GM12878 (cell line): ENCODE measurements around the gene MLEC. TPM values are rescaled to one million over a fixed set of nuclear protein-coding genes. Genes with fewer than 3 reads are reported as not detected.

Experiments
- ATAC-seq: fragments of 200-7000 bp; cut with Tn5 transposase; 3 replicates; pipeline ENCODE4 v1.9.1; 2020; ENCODE audit warnings: mild to moderate bottlenecking, moderate library complexity
- BruUV-seq: library from RNA; stranded (reverse); fragments of 400-500 nt; replicated peaks from 2 replicates; lab custom pipeline; 2021; lab: Mats Ljungman, UMichigan
- CTCF ChIA-PET: fragments of 300-600 bp; sonication (Branson Sonifier 250); formaldehyde crosslinking; extraction: SDS; loops from one replicate; lab custom pipeline; 2021; ENCODE audit warnings: inconsistent platforms; lab: Yijun Ruan, JAX
- POLR2A ChIA-PET: fragments of 350-600 bp; formaldehyde crosslinking; extraction: SDS; loops from one replicate; lab custom pipeline; 2021; ENCODE audit warnings: inconsistent platforms; lab: Charles Lee
- RAD21 ChIA-PET: fragments of 300-600 bp; sonication (Branson Sonifier 250); formaldehyde crosslinking; loops from one replicate; lab custom pipeline; 2023; ENCODE audit warnings: antibody characterized with exemption; ENCODE audit not compliant: unreplicated experiment; lab: Charles Lee
- SMC1A ChIA-PET: fragments of 300-600 bp; sonication (Branson Sonifier 250); formaldehyde crosslinking; loops from one replicate; lab custom pipeline; 2023; ENCODE audit not compliant: unreplicated experiment, uncharacterized antibody; lab: Charles Lee
- DNase-seq: peaks from one replicate; pipeline ENCODE4 v3.0.0-alpha.2; 2011; ENCODE audit warnings: low read depth, low spot score
- FAIRE-seq: peaks from 3 replicates; lab custom pipeline; 2011; peaks lifted over from hg19 to GRCh38; lab: Jason Lieb, UNC
- H2AFZ ChIP-seq: 2 replicates; pipeline ENCODE4 v1.6.0; 2011; ENCODE audit warnings: low read depth, low read length, control low read depth; ENCODE audit not compliant: control insufficient read depth
- H3K27ac ChIP-seq: 2 replicates; pipeline ENCODE4 v1.5.1; 2011; ENCODE audit warnings: control low read depth; ENCODE audit not compliant: control insufficient read depth, insufficient read depth
- H3K27me3 ChIP-seq, 2 experiments: replicated peaks in 1 of 2; 2 replicates each; pipeline versions ENCODE4 v1.6.0 to v1.6.1; 2011; ENCODE audit warnings: low read length in 1 of 2; ENCODE audit not compliant: control insufficient read depth in 2 of 2, insufficient read depth in 2 of 2
- H3K36me3 ChIP-seq, 2 experiments: 2 replicates each; pipeline ENCODE4 v1.5.1; 2011; ENCODE audit warnings: low read length in 1 of 2; ENCODE audit not compliant: control insufficient read depth in 2 of 2, insufficient read depth in 2 of 2
- H3K4me1 ChIP-seq: 2 replicates; pipeline ENCODE4 v1.6.1; 2011; ENCODE audit warnings: mild to moderate bottlenecking, low read length, moderate library complexity, mixed read lengths; ENCODE audit not compliant: control insufficient read depth, insufficient read depth
- H3K4me2 ChIP-seq: 2 replicates; pipeline ENCODE4 v1.6.0; 2011; ENCODE audit warnings: control low read depth; ENCODE audit not compliant: control insufficient read depth, insufficient read depth
- H3K4me3 ChIP-seq: fragments of 200-600 bp; sonication (generic); 2 replicates; pipeline ENCODE4 v1.5.1; 2016
- H3K79me2 ChIP-seq: 2 replicates; pipeline ENCODE4 v1.6.0; 2011; ENCODE audit warnings: low read length; ENCODE audit not compliant: control insufficient read depth, insufficient read depth
- H3K9ac ChIP-seq: 2 replicates; pipeline ENCODE4 v1.8.0; 2011; ENCODE audit warnings: low read length, control low read depth, mixed read lengths; ENCODE audit not compliant: control insufficient read depth, insufficient read depth
- H3K9me3 ChIP-seq: replicated peaks from 3 replicates; pipeline ENCODE4 v1.5.1; 2011; ENCODE audit warnings: mild to moderate bottlenecking, low read length; ENCODE audit not compliant: control insufficient read depth, insufficient read depth
- H4K20me1 ChIP-seq: 2 replicates; pipeline ENCODE4 v1.6.0; 2011; ENCODE audit not compliant: control insufficient read depth, insufficient read depth
- BHLHE40 ChIP-seq, 2 experiments: fragments of 450-650 bp in 1 of 2; IDR thresholded peaks; 2 replicates each; pipeline ENCODE4 v1.6.1; 2011 to 2017; ENCODE audit warnings: low read depth in 2 of 2, borderline replicate concordance in 1 of 2, improper control_type of control experiment in 1 of 2, low read length in 1 of 2, mild to moderate bottlenecking in 1 of 2
- CREB1 ChIP-seq: IDR thresholded peaks from 2 replicates; pipeline ENCODE4 v1.6.1; 2012; ENCODE audit warnings: low read depth, mild to moderate bottlenecking, inconsistent platforms
- DPF2 ChIP-seq: fragments of 450-650 bp; IDR thresholded peaks from 2 replicates; pipeline ENCODE4 v1.6.1; 2017; ENCODE audit warnings: mild to moderate bottlenecking
- ETV6 ChIP-seq, 2 experiments: fragments of 450-650 bp in 1 of 2; IDR thresholded peaks in 1 of 2; conservative IDR thresholded peaks in 1 of 2; 2 replicates each; pipeline ENCODE4 v1.6.1; 2014; ENCODE audit warnings: antibody characterized with exemption in 1 of 2, borderline replicate concordance in 1 of 2, low read depth in 1 of 2, mild to moderate bottlenecking in 1 of 2, moderate library complexity in 1 of 2
- GABPA ChIP-seq: IDR thresholded peaks from 2 replicates; pipeline ENCODE4 v1.6.1; 2014; ENCODE audit warnings: antibody characterized with exemption, low read depth, mild to moderate bottlenecking, inconsistent platforms
- IKZF1 ChIP-seq: fragments of 450-650 bp; conservative IDR thresholded peaks from 2 replicates; pipeline ENCODE4 v1.6.1; 2017; ENCODE audit warnings: antibody characterized with exemption, mild to moderate bottlenecking
- IKZF2 ChIP-seq, 2 experiments: fragments of 450-650 bp; IDR thresholded peaks; 2 replicates each; pipeline ENCODE4 v1.6.1; 2017; ENCODE audit warnings: mild to moderate bottlenecking in 2 of 2, moderate library complexity in 2 of 2
- MTA2 ChIP-seq: fragments of 450-650 bp; IDR thresholded peaks from 2 replicates; pipeline ENCODE4 v1.6.1; 2016; ENCODE audit warnings: low read depth, mild to moderate bottlenecking, moderate library complexity
- NBN ChIP-seq: fragments of 450-650 bp; IDR thresholded peaks from 2 replicates; pipeline ENCODE4 v1.6.1; 2016
- NFIC ChIP-seq: IDR thresholded peaks from 2 replicates; pipeline ENCODE4 v1.6.1; 2012; ENCODE audit warnings: low read depth, mild to moderate bottlenecking, inconsistent platforms, low read length, moderate library complexity
- NKRF ChIP-seq: fragments of 450-650 bp; conservative IDR thresholded peaks from 2 replicates; pipeline ENCODE4 v1.6.1; 2017; ENCODE audit warnings: mild to moderate bottlenecking, moderate library complexity
- PAX5 ChIP-seq: IDR thresholded peaks from 2 replicates; pipeline ENCODE4 v1.6.1; 2011; ENCODE audit warnings: low read depth, low read length, borderline replicate concordance
- PKNOX1 ChIP-seq: fragments of 450-650 bp; IDR thresholded peaks from 2 replicates; pipeline ENCODE4 v1.6.1; 2016; ENCODE audit warnings: mild to moderate bottlenecking
- SKIL ChIP-seq: fragments of 450-650 bp; IDR thresholded peaks from 2 replicates; pipeline ENCODE4 v1.6.1; 2017; ENCODE audit warnings: mild to moderate bottlenecking, low read depth, inconsistent platforms; ENCODE audit not compliant: poor library complexity, severe bottlenecking
- SREBF1 ChIP-seq: IDR thresholded peaks from 2 replicates; pipeline ENCODE4 v1.6.1; 2012; ENCODE audit warnings: mild to moderate bottlenecking, low read length
- ZBED1 ChIP-seq: IDR thresholded peaks from 2 replicates; pipeline ENCODE4 v1.6.1; 2016; ENCODE audit warnings: borderline replicate concordance
- WGBS: methylation state at CpG from one replicate; pipeline ENCODE4 v1.1.6; 2016; ENCODE audit warnings: low lambda C conversion rate; ENCODE audit not compliant: insufficient replicate concordance, insufficient coverage; ENCODE audit errors: missing lambda C conversion rate; 5-methylcytosine and 5-hydroxymethylcytosine counted together
- in situ Hi-C: fragments of 300-500 bp; cut with MboI; formaldehyde crosslinking; loops from 9 replicates; pipeline ENCODE4 v1.14.3; 2018; ENCODE audit warnings: mixed read lengths
- intact Hi-C: fragments of 100-400 bp; cut with micrococcal nuclease; formaldehyde crosslinking; loops from one replicate; pipeline ENCODE4 v1.14.2; 2022; ENCODE audit not compliant: unreplicated experiment
- polyA plus RNA-seq, 11 experiments: library from polyadenylated mRNA; depleted of rRNA in 4 of 11; unstranded in 6 of 11; stranded (reverse) in 5 of 11; fragments of >200 nt; fragmentation: Nextera tagmentation in 4 of 11; fragmentation: Illumina TruSeq in 1 of 11; extraction: Ambion mirVana in 4 of 11; extraction: Trizol in 1 of 11; gene quantifications; 1 replicate in 1 of 11; 2 replicates in 10 of 11; pipeline versions ENCODE4 v1.2.1 to v1.2.3, GENCODE V29; 2011 to 2016; ENCODE audit warnings: inconsistent platforms in 2 of 11, missing spikeins in 2 of 11, low read depth in 1 of 11
- total RNA-seq, 4 experiments: library from RNA; depleted of rRNA in 3 of 4; stranded (reverse); fragments of >200 nt in 3 of 4; fragmentation: Illumina TruSeq in 1 of 4; extraction: Trizol in 1 of 4; gene quantifications; 2 replicates each; pipeline versions ENCODE4 v1.2.1 to v1.2.3, GENCODE V29; 2013 to 2021

MLEC gene
- total and polyA plus RNA-seq, 10 of the 15 experiments (the other 5 are each of a cell fraction or from before 2014, with no cell fraction given) = 26.7 to 172 (median 103) TPM

DNA sequence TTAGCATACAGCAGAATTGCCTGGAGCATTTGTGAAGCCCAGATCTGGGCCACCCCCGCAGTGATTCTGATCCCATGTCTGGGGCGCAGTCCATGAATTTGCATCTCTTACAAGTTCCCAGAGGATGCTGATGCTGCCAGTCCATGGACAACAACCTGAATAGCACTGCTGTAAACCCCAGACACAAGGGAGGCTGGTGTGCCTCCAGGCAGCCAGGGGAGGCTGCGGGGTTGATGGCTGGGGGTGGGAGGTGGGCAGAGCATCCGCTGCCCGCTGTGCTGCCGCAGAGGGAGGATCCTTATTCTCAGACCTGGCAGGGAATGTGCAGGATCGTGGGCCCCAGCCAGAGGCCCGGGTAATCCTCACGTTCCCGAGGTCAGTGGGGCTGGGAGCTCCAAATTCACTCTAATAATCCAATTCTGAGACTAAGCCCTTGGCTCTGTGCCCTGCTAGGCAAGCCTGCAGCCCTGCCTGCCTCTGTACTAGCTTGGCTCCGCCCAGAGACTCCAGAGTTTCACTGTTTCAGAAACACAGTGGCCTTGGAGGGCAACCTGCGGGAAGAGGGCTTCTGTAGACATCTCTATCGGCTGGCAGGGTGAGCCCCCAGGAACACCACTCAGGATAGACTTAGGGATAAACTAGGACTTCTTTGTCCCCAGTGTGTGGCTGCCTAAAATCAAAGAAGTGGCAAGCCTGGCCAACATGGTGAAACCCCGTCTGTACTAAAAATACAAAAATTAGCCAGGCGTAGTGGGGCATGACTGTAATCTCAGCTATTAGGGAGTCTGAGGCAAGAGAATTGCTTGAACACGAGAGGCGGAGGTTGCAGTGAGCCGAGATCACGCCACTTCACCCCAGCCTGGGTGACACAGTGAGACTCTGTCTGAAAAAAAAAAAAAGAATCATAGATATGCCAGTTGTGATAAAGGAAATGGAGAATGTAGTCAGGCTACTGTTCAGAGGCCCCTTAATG, 17.8 kb upstream of the MLEC start:
- in situ Hi-C loops = no loop called here
- Histone ChIP-seq H3K36me3 (no peaks in the 10 kb centered on the region), H3K4me3 (peak overlapping the region; percentile 39), H3K9me3 (peaks cover 3% of the 10 kb centered on the region; the same call in 2 of the 3 replicates), H3K4me2 (peak overlapping the region; percentile 90), H2AFZ (peak overlapping the region; percentile 80), H4K20me1 (no peaks in the 10 kb centered on the region), H3K9ac (peak overlapping the region; percentile 46; the same call in 1 of the 2 replicates), H3K27ac (peak overlapping the region; percentile 46), H3K27me3 (no peaks in the 10 kb centered on the region), H3K79me2 (no peaks in the 10 kb centered on the region), H3K4me1 (peaks cover 37% of the 10 kb centered on the region)
- CTCF ChIA-PET = interaction anchor here (0.7 to 9.7 kb wide), 7 partner anchors 10 to 1132 kb away, joined by 3 to 184 read pairs (median 6); partner anchors contain the start of gene MLEC
- WGBS = 28% methylated on average over 19 of the region's 19 CpGs
- ATAC-seq = peak; percentile 84
- intact Hi-C loops = no loop called here
- no TSS peak for BruUV-seq
- peak; percentile 79 for DNase-seq
- no peak for FAIRE-seq
- SMC1A ChIA-PET = interaction anchor here (0.8 to 18.2 kb wide), 10 partner anchors 8 to 279 kb away, joined by 3 to 149 read pairs (median 8); partner anchors contain the start of gene MLEC
- RAD21 ChIA-PET = interaction anchor here (0.7 to 4.0 kb wide), 13 partner anchors 9 to 303 kb away, joined by 3 to 54 read pairs (median 5); partner anchors contain the start of genes MLEC, POP5 and UNC119B
- POLR2A ChIA-PET = interaction anchor here (0.7 to 5.7 kb wide), 7 partner anchors 9 to 557 kb away, joined by 4 to 57 read pairs (median 8); partner anchors contain the start of gene MLEC
- TF ChIP-seq PAX5 = peak; percentile 87
- peak; percentile 85; the same call in 1 of the 2 replicates for TF ChIP-seq SREBF1
- peak; percentile 79 to 85; a peak in 3 of 4 replicates for TF ChIP-seq IKZF2 (IDR thresholded peaks at IDR 0.05)
- TF ChIP-seq ETV6 (conservative IDR thresholded peaks at IDR 0.05 in 1 of 2, IDR thresholded peaks at IDR 0.05 in 1 of 2; ENCODE audit: borderline replicate concordance in 1 of 2, low read depth in 1 of 2) = 0 out of 4 replicates have a peak, but pooled peaks of 1 of the 2 experiments have one; percentile 26
- no peak; the same call in 1 of the 2 replicates for TF ChIP-seq ZBED1
- peak; percentile 87 for TF ChIP-seq MTA2
- TF ChIP-seq DPF2 = peak; percentile 45; the same call in 1 of the 2 replicates
- peak; percentile 89 to 94 for TF ChIP-seq BHLHE40 (IDR thresholded peaks at IDR 0.05; ENCODE audit: borderline replicate concordance in 1 of 2, low read depth in 2 of 2, low read length in 1 of 2)
- peak; percentile 33; the same call in 1 of the 2 replicates for TF ChIP-seq PKNOX1
- TF ChIP-seq NKRF = no peak
- peak; percentile 93 for TF ChIP-seq SKIL
- TF ChIP-seq GABPA = no peak
- peak; percentile 88 for TF ChIP-seq IKZF1
- TF ChIP-seq NBN = peak; percentile 94
- 0 out of 2 replicates have a peak, but pooled peaks have one; percentile 25 for TF ChIP-seq CREB1
- 0 out of 2 replicates have a peak, but pooled peaks have one; percentile 13 for TF ChIP-seq NFIC
